GM12878 (cell line): ENCODE data around the gene KLHL2.

ENCODE experiments used
- CTCF ChIP-seq, 3 experiments: IDR thresholded peaks in 2 of 3; conservative IDR thresholded peaks in 1 of 3; 2 replicates each; pipeline ENCODE4 v1.5.1; 2011; ENCODE audit warnings: low read depth in 3 of 3, low read length in 3 of 3, mild to moderate bottlenecking in 3 of 3, control low read depth in 2 of 3, moderate library complexity in 2 of 3, inconsistent platforms in 1 of 3, mixed read lengths in 1 of 3; ENCODE audit not compliant: control insufficient read depth in 2 of 3, insufficient read depth in 1 of 3; ENCODE audit errors: extremely low read depth in 1 of 3
- EP300 ChIP-seq, 2 experiments: fragments of 150-350 bp in 1 of 2; IDR thresholded peaks; 2 replicates each; pipeline ENCODE4 v1.6.1; 2011 to 2012; ENCODE audit warnings: low read depth in 2 of 2, low read length in 2 of 2, borderline replicate concordance in 1 of 2, improper control_type of control experiment in 1 of 2, inconsistent platforms in 1 of 2; ENCODE audit not compliant: control insufficient read depth in 1 of 2
- POLR2AphosphoS5 ChIP-seq: IDR thresholded peaks from 2 replicates; pipeline ENCODE4 v1.6.1; 2011; ENCODE audit warnings: mild to moderate bottlenecking, low read length, inconsistent platforms
- USF2 ChIP-seq: IDR thresholded peaks from 2 replicates; pipeline ENCODE4 v1.6.1; 2011; ENCODE audit warnings: low read depth, low read length, improper control_type of control experiment, borderline replicate concordance
- ZBTB11 ChIP-seq: fragments of 450-650 bp; formaldehyde crosslinking; IDR thresholded peaks from 2 replicates; pipeline ENCODE4 v1.5.0; 2022; ENCODE audit warnings: mild to moderate bottlenecking, missing genetic modification characterization

GRCh38 chr4:165330666-165331065, 123.3 kb downstream of the KLHL2 start:
- TF ChIP-seq ZBTB11 (CRISPR knock-in tag) (no peak), USF2 (no peak), EP300 (IDR thresholded peaks at IDR 0.05; ENCODE audit: borderline replicate concordance in 1 of 2, control insufficient read depth in 1 of 2, low read depth in 2 of 2, low read length in 2 of 2) (no peak), CTCF (IDR thresholded peaks at IDR 0.05 in 2 of 3, conservative IDR thresholded peaks at IDR 0.05 in 1 of 3; ENCODE audit: control insufficient read depth in 2 of 3, extremely low read depth in 1 of 3, insufficient read depth in 1 of 3, low read depth in 3 of 3, low read length in 3 of 3) (no peak), POLR2AphosphoS5 (no peak)
